Fibroblast of lung (primary cell): ENCODE data around the gene SDK2. TPM values are rescaled to one million over a fixed set of nuclear protein-coding genes. Genes with fewer than 3 reads are reported as not detected.

Experiments used
- DNase-seq, 2 donors: peaks; one replicate each; pipeline versions ENCODE4 v3.0.0 to v3.0.0-alpha.2; 2010; ENCODE audit warnings: low read depth in 2 of 2
- H2AFZ ChIP-seq: 2 replicates; pipeline ENCODE4 v1.5.1; 2012; ENCODE audit warnings: low read length, control low read depth, inconsistent platforms
- H3K27ac ChIP-seq: 2 replicates; pipeline ENCODE4 v1.5.1; 2011; ENCODE audit warnings: low read length, control low read depth; ENCODE audit not compliant: insufficient read depth
- H3K27me3 ChIP-seq: 2 replicates; pipeline ENCODE4 v1.5.1; 2011; ENCODE audit warnings: mild to moderate bottlenecking, low read length; ENCODE audit not compliant: control insufficient read depth, insufficient read depth
- H3K36me3 ChIP-seq: 2 replicates; pipeline ENCODE4 v1.5.1; 2011; ENCODE audit warnings: low read length; ENCODE audit not compliant: control insufficient read depth, insufficient read depth
- H3K4me1 ChIP-seq: 2 replicates; pipeline ENCODE4 v1.5.1; 2011; ENCODE audit warnings: low read length; ENCODE audit not compliant: control insufficient read depth, insufficient read depth; ENCODE audit errors: extremely low read depth
- H3K4me2 ChIP-seq: 2 replicates; pipeline ENCODE4 v1.5.1; 2011; ENCODE audit warnings: low read length, control low read depth; ENCODE audit not compliant: insufficient read depth; ENCODE audit errors: extremely low read depth
- H3K4me3 ChIP-seq, 4 experiments: fragments of 200-600 bp in 1 of 4; sonication (generic) in 1 of 4; replicated peaks in 1 of 4; 2 replicates each; pipeline ENCODE4 v1.5.1; 2011 to 2016; ENCODE audit warnings: low read length in 4 of 4, low read depth in 3 of 4, mild to moderate bottlenecking in 3 of 4, control low read depth in 2 of 4, inconsistent platforms in 1 of 4, mixed read lengths in 1 of 4; ENCODE audit not compliant: insufficient read depth in 1 of 4; ENCODE audit errors: control extremely low read depth in 1 of 4
- H3K79me2 ChIP-seq: 2 replicates; pipeline ENCODE4 v1.5.1; 2012; ENCODE audit warnings: mild to moderate bottlenecking, low read length, inconsistent platforms; ENCODE audit not compliant: control insufficient read depth, insufficient read depth
- H3K9ac ChIP-seq: 2 replicates; pipeline ENCODE4 v1.5.1; 2011; ENCODE audit warnings: mild to moderate bottlenecking, low read length, control low read depth; ENCODE audit not compliant: insufficient read depth
- H3K9me3 ChIP-seq: 2 replicates; pipeline ENCODE4 v1.5.1; 2012; ENCODE audit warnings: low read depth, low read length; ENCODE audit not compliant: control insufficient read depth, insufficient read depth
- H4K20me1 ChIP-seq: 2 replicates; pipeline ENCODE4 v1.5.1; 2011; ENCODE audit warnings: low read length; ENCODE audit not compliant: control insufficient read depth, insufficient read depth; ENCODE audit errors: extremely low read depth
- CTCF ChIP-seq, 2 donors: IDR thresholded peaks in 1 of 2; conservative IDR thresholded peaks in 1 of 2; 1 replicate in 1 of 2; 2 replicates in 1 of 2; pipeline ENCODE4 v1.5.1; 2011 to 2012; ENCODE audit warnings: low read length in 2 of 2, control low read depth in 1 of 2, inconsistent platforms in 1 of 2, low read depth in 1 of 2, mild to moderate bottlenecking in 1 of 2
- EZH2 ChIP-seq: IDR thresholded peaks from 2 replicates; pipeline ENCODE4 v1.5.1; 2012; ENCODE audit warnings: low read length, control low read depth, mild to moderate bottlenecking; ENCODE audit errors: missing control alignments
- polyA plus RNA-seq, 2 donors: library from polyadenylated mRNA; depleted of rRNA in 1 of 2; stranded (reverse) in 1 of 2; unstranded in 1 of 2; fragments of >200 nt; gene quantifications; 2 replicates each; pipeline ENCODE4 v1.2.1, GENCODE V29; 2011 to 2012; ENCODE audit warnings: missing spikeins in 1 of 2
- total RNA-seq: library from RNA; depleted of rRNA; stranded (reverse); fragments of >200 nt; gene quantifications from 2 replicates; pipeline ENCODE4 v1.2.1, GENCODE V29; 2014

The SDK2 gene
- total and polyA plus RNA-seq, 2 donors (not counting 1 experiment from before 2014, with no cell fraction given), result under 0.01 to 0.01 TPM

GRCh38 chr17:73622381-73622780, 21.9 kb downstream of the SDK2 start:
- no peak for DNase-seq
- H3K4me1 ChIP-seq, result no peaks in the 10 kb centered on the region
- H3K9ac ChIP-seq, result no peak overlapping the region
- H3K4me2 ChIP-seq, result no peak overlapping the region
- H3K36me3 ChIP-seq, result no peaks in the 10 kb centered on the region
- no peaks in the 10 kb centered on the region for H4K20me1 ChIP-seq
- H3K27me3 ChIP-seq, result no peaks in the 10 kb centered on the region
- TF ChIP-seq CTCF (conservative IDR thresholded peaks at IDR 0.05 in 1 of 2, IDR thresholded peaks at IDR 0.05 in 1 of 2; ENCODE audit: low read depth in 1 of 2, low read length in 2 of 2), result no peak
- TF ChIP-seq EZH2, result no peak
- H3K4me3 ChIP-seq, result no peak overlapping the region
- H3K79me2 ChIP-seq, result no peaks in the 10 kb centered on the region
- H2AFZ ChIP-seq, result no peak overlapping the region
- H3K27ac ChIP-seq, result no peak overlapping the region
- H3K9me3 ChIP-seq, result no peaks in the 10 kb centered on the region

- no peak overlapping the region for H3K9ac ChIP-seq
- H3K27ac ChIP-seq, result no peak overlapping the region
- H3K36me3 ChIP-seq, result no peaks in the 10 kb centered on the region
- no peaks in the 10 kb centered on the region for H4K20me1 ChIP-seq
- H3K4me1 ChIP-seq, result no peaks in the 10 kb centered on the region
- H3K9me3 ChIP-seq, result no peaks in the 10 kb centered on the region
- no peak for TF ChIP-seq CTCF (conservative IDR thresholded peaks at IDR 0.05 in 1 of 2, IDR thresholded peaks at IDR 0.05 in 1 of 2; ENCODE audit: low read depth in 1 of 2, low read length in 2 of 2)
- TF ChIP-seq EZH2, result no peak
- no peaks in the 10 kb centered on the region for H3K79me2 ChIP-seq
- no peak for DNase-seq
- H3K27me3 ChIP-seq, result no peaks in the 10 kb centered on the region
- H2AFZ ChIP-seq, result no peak overlapping the region
- H3K4me3 ChIP-seq, result no peak overlapping the region
- H3K4me2 ChIP-seq, result no peak overlapping the region
These were observed 22.6 kb downstream of the SDK2 start for GRCh38 chr17:73621685-73622084.

- H3K27ac ChIP-seq, result no peak overlapping the region
- H3K4me2 ChIP-seq, result no peak overlapping the region
- TF ChIP-seq CTCF (conservative IDR thresholded peaks at IDR 0.05 in 1 of 2, IDR thresholded peaks at IDR 0.05 in 1 of 2; ENCODE audit: low read depth in 1 of 2, low read length in 2 of 2), result no peak
- TF ChIP-seq EZH2, result no peak
- no peaks in the 10 kb centered on the region for H3K9me3 ChIP-seq
- H3K27me3 ChIP-seq, result no peaks in the 10 kb centered on the region
- DNase-seq, result no peak
- H2AFZ ChIP-seq, result no peak overlapping the region
- no peak overlapping the region for H3K9ac ChIP-seq
- H3K79me2 ChIP-seq, result no peaks in the 10 kb centered on the region
- H3K36me3 ChIP-seq, result no peaks in the 10 kb centered on the region
- H3K4me3 ChIP-seq, result no peak overlapping the region
- H3K4me1 ChIP-seq, result no peaks in the 10 kb centered on the region
- H4K20me1 ChIP-seq, result no peaks in the 10 kb centered on the region
These were observed 23.8 kb downstream of the SDK2 start for GRCh38 chr17:73620414-73620813.
